Neural progenitor cell (in vitro differentiated cells): ENCODE results near the gene CHRNE.

Experiments used
- EZH2 ChIP-seq: fragments of 200-600 bp; sonication (generic); IDR thresholded peaks from 2 replicates; pipeline ENCODE4 v1.6.1; 2017; ENCODE audit warnings: antibody characterized with exemption, mild to moderate bottlenecking, moderate library complexity
- EZH2phosphoT487 ChIP-seq: fragments of 200-600 bp; sonication (generic); IDR thresholded peaks from 2 replicates; pipeline ENCODE4 v1.6.1; 2017; ENCODE audit warnings: antibody characterized with exemption
- TF ChIP-seq, protein P1 (sequence below): fragments of 200-600 bp; sonication (generic); IDR thresholded peaks from 2 replicates; pipeline ENCODE4 v1.5.1; 2017; ENCODE audit warnings: antibody characterized with exemption, mild to moderate bottlenecking

DNA sequence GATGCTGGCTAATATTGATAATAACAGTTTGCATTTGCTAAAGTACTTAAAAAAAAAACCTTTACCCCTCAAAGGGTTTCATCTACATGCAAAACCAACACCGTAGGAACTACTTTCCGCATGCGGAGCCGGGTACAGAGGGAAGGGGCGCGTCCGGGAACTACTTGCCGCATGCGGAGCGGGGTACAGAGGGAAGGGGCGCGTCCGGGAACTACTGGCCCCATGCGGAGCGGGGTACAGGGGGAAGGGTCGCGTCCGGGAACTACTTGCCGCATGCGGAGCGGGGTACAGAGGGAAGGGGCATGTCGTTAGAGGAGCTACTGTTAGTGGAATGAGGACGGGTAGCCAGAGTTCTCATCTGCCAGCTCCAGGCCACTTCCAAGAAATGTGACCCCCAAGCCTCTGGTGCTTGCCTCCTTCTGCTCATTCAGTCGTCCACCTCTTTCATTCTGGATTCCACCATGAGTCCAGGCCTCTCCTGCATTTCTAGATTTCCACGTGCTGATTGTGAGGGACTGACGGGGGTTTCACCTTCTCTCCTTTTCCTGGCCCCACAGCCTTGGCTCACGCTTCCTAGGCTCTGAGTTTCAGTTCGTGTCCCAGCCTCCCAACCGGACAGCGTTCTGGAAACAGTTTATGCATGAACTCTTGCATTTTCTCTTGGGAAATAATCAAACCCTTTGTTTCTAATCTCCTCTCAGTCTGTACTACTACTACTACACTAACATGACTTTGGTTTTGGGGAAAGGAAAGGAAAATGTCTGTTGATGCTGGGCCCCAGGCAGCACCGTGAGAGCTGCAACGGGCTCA lies 42.9 kb downstream of the CHRNE start:
- no peak for TF ChIP-seq EZH2phosphoT487
- TF ChIP-seq, protein P1, sequence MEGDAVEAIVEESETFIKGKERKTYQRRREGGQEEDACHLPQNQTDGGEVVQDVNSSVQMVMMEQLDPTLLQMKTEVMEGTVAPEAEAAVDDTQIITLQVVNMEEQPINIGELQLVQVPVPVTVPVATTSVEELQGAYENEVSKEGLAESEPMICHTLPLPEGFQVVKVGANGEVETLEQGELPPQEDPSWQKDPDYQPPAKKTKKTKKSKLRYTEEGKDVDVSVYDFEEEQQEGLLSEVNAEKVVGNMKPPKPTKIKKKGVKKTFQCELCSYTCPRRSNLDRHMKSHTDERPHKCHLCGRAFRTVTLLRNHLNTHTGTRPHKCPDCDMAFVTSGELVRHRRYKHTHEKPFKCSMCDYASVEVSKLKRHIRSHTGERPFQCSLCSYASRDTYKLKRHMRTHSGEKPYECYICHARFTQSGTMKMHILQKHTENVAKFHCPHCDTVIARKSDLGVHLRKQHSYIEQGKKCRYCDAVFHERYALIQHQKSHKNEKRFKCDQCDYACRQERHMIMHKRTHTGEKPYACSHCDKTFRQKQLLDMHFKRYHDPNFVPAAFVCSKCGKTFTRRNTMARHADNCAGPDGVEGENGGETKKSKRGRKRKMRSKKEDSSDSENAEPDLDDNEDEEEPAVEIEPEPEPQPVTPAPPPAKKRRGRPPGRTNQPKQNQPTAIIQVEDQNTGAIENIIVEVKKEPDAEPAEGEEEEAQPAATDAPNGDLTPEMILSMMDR: no peak
- TF ChIP-seq EZH2: no peak
